ENCODE results near the gene SLC25A43.
"Not testable (repeated sequence)": the region's sequence is repeated elsewhere in the genome, so short reads cannot be mapped to it uniquely, and the experiment has no call there.

The SLC25A43 gene

DNA sequence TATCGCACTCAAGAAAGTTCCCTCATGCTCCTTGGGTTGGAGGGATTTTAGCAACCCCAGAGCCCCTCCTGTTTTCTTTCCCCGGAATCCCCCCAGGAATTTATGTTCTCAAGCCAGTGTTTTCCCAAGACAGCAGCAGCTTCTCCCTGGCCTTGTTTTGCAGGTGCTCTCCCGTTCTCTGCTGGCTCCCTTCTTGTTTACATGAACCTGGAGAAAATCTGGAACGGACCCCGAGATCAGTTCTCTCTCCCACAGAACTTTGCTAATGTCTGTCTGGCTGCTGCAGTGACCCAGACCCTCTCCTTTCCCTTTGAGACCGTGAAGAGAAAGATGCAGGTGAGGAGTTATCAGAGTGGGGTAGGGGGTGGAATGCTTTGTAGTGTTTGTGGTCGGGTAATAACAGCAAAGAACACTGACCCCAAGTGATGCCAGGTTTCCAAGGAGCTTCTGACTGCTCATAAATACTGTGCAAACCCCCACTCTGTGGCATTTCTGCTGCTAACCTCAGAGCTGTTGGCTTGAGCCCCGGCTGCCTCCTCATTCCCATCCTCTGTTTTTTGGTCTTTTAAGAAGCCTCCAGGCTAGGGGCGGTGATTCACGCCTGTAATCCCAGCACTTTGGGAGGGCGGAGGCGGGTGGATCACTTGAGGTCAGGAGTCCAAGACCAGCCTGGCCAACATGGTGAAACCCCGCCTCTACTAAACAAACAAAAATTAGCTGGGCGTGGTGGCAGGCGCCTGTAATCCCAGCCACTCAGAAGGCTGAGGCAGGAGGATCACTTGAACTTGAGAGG lies 11.1 kb downstream of the SLC25A43 start:
- peak; percentile 12 for DNase-seq

DNA sequence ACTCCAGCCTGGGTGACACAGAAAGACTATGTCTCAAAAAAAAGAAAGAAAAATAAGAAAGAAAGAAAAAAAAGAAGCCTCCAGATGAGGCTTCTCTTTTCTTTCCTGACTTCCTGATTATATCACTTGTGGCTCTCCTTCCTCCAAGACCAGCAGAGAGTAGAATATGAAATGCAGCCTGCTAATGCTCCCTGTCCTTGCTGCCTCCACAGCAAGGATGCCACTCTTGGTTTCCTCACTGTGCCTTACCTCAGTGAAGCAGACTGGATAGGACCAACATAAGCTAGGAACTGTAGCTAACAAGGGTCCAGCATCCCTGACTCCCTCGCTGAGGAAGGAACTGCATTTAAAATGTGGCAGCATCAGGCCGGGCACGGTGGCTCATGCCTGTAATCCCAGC lies 11.7 kb downstream of the SLC25A43 start:
- DNase-seq = no peak

DNA sequence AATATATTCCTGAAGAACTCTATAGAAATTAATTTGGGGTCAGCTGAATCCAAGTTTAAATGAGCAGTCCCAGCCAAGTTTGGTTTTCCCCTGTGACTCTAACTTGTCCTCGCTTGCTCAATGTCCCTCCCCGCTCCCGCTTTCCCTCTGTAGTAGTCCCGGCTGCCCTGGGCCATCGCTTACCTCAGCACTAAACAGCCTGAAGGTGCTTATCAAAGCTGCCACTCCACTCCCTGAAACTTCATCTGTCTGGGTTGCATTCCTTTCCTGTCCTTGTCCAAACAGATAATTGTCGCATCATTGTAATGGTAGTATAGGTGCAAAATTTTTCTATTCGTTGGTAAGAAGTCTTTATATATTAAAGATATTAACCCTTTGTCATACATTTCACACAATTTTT lies 12.8 kb downstream of the SLC25A43 start:
- no peak for DNase-seq

DNA sequence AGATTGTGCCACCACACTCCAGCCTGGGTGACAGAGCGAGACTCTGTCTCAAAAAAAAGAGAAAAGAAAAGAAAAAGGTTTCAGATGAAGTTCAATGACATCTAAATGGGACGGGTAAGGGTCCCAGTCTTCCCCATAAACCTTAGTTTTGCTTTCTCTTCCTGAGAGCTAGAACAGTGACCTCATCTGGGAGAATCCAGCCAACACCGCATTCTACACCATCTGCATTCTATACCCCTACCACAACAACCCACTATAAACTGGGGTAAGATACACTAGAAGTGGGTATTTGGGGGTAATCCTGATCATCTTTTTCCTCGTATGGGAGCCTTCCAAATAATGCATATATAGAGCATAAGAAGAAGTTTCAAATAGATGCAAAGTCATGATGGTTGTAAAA lies 18.2 kb downstream of the SLC25A43 start:
- no peak for DNase-seq

DNA sequence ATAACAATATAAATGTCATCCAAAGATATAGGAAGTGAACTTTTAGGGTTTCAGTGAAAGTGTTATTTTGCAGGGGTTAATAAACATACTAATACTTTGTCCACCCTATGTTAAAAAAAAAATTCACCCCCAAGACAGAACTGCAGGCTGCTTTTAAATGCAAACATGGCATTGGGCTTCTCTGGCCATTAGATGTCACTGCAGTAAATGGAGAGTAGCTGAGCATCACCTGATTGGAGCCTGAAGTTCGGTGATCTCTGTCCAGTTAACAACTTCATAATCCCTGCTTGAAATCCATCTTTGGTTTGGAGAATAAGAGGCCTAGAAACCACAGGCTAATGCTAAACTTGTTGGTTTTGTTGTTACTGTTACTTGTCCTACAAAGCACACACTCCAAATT lies 18.7 kb downstream of the SLC25A43 start:
- DNase-seq = no peak

DNA sequence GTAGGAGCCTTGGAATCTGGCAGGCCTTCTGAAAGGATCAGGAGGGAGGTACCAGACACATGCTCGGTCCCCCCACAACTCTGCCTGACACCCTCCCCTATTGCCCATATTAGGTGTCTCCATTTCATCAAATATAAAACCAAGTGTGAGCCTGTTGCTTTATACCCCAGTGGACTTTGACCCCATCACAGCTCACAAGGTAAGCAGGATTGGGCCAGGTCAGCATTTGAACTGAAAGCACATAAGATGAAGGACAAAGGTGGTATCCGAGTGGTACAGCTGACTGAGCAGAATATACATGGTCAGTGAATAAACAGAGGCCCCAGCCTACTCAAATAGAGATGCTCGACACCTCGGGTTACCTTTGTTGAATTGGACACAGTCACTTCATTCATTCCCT lies 20.0 kb downstream of the SLC25A43 start:
- DNase-seq = no peak

DNA sequence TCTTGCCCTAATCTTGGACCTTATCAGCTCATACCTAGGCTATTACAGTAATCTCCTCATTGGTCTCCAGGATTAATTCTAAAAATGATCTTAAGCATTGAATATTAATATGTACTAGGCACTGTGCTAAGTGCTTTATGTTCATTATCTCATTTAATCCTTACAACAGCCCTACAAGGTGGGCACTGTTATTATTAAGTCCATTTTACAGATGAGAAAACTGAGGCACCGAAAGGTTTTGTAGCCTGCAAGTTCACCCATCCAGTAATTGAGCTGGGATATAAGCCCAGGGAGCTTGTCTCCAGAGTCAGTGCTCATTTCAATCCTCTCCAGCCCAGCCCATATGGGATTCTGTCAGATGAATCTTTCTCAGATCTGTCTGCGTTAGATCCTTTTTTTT lies 20.8 kb downstream of the SLC25A43 start:
- no peak for DNase-seq

DNA sequence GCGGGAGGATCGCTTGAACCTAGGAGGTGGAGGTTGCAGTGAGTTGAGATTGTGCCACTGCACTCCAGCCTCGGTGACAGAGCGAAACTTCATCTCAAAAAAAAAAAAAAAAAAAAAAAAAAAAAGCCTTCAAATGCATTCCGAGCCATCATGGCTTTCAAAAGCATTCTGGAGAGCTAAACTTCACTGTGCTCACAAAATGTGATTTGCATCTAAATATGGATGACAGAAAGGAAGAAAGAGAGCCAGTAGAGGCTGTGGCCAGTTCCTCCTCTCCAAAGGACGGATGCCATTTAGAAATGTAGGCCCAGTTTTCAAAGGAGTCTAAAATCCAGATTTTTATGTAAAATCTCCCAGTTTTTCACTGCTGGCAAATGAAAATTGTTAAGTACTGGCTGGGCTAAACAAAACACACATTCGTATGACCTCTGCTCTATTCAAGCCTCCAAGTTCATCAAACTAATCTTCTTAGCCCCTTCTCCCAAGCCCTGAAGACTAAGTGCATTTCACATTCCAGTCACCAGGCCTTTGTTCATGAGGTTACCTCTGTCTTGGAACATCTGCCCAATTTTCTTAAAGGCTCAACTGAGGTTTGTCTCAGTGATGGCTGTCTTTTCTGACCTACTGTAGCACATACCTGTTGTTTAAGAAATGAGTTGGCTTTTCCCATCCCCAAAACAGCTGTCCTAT lies 22.0 kb downstream of the SLC25A43 start:
- no peak for DNase-seq

DNA sequence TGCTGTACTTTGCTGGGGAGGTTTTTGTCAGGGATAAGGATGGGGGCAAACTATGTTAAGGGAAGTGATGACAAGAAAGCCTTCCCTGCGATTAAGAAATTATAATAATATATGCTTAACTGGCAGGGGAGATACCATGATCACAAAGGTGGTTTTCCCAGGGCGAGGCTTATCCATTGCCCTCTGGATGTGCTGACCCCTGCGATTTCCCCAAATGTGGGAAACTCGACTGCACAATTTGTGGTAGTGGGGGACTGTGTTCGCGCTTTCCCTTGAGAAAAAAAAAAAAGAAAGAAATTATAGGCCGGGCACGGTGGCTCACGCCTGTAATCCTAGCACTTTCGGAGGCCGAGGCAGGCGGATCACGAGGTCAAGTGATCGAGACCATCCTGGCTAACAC lies 24.5 kb downstream of the SLC25A43 start:
- DNase-seq = no peak

DNA sequence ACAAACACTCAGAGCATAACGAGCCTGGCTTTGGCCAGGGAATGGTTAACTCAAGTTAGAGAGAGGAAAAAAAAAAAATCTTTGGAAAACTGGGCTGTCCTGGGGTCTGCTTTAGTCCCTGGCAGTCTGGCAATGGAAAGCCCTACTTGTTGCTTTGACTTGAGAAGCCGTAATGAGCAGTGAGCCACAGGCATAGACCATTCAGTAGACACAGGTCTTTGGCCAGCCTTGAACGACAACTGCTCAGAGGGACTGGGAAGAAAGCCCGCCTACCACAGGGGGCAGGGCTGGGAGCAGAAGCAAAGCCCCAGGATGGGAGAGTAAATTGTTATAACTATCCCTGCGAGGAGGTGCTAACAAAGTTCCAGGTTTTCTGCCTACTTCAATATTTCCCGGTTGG lies 25.9 kb downstream of the SLC25A43 start:
- peak; percentile 14 for DNase-seq

DNA sequence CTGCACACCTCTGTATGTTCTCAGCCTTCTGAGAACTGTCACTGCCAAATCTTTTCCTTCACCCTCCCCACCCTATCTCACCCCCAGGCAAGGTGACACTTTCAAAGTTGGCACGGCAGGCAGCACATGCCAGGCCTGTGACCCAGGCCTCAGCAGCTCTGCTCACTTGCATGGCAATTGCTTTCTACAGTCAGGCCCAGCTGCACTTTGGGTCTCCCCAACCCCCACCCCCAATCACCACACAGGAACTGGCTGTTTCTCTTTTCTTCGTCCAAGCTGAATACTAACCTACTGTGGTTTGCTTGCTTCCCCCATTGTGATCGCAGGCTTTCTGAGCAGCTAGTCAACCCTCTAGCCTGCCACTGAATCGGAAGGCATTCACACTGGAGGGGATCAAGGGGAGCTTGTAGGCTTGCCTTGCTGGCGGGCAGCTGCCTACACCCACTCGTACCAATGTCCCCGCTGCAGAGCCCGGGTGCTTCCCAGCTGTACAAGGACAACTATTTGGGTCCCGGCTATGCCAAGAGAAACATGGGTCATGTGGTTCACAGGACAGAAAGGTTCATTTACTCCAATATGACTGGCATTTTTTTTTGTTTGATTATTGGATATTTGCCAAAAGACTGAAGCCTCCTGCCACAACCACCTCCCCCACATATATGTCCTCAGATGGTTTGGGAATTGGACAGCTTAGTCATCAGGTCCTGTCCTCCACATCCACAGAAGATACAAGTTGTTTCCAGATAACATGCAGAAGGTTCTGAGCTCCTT lies 28.1 kb downstream of the SLC25A43 start:
- no peak for DNase-seq

DNA sequence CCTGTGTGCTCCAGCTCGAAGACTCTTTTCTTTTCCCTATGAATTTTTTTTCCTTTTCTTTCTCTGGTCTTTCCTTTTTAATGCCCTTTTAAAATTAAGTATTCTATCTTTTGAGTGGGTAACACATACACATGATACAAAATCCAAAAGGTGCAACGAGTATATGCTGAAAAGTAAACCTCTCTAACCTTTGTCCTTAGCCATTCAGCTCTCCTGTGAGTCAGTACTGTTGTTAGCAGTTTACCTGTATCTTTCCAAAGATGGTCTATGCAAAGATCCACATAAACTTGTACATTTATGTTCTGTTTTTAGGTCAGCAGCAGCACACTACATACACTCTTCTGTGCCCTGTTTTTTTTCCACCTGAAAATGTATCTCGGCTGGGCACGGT lies 28.7 kb downstream of the SLC25A43 start:
- no peak for DNase-seq

DNA sequence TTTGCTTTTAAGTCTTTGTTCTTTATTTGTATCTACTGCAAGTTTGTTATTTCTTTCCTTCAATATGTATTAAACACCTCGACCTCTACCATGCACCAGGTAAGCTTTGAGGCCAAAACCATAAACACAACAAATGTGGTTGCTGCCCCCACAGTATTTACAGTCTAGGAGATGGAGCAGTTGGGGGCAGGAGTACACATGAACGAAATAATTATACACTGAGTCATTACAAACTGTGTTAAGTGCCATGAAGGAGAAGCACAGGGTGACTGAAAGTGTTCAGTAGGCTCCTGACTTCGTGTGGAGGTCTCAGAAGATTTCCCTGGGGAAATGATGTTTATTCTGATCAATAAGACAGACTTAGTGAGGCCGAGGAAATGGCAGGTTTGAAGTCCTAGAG lies 30.3 kb downstream of the SLC25A43 start:
- DNase-seq = no peak

DNA sequence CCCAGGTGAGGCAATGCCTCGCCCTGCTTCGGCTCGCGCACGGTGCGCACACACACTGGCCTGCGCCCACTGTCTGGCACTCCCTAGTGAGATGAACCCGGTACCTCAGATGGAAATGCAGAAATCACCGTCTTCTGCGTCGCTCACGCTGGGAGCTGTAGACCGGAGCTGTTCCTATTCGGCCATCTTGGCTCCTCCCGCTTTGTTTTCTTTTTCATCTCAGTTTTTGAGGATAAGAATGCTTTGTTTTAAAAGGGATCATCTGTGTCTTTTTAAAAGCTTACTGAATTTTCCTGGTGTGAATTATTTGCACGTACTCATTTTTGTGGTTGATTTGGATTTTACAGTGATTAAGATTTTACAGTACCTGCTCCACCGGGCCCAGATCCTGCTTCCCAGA lies 42.2 kb downstream of the SLC25A43 start:
- DNase-seq = not testable (repeated sequence)

DNA sequence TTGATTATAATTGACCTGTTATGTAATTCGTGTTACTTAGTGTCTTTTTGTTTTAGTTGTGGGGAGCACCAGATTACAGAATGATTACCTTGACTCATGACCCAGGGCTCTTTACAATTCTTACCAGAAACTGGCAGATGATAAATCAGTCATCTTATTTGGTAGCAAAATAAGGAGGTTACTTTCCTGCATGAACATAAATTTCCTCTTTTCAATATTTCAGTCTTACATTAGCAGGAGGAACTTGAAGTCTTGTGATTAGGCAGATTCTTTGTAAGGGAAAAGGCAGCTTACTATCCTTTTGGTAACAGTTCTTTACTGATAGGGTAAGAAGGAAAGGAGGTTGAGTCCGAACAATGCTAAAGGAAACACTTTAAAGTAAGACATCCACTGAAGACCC lies 43.1 kb downstream of the SLC25A43 start:
- no peak for DNase-seq

DNA sequence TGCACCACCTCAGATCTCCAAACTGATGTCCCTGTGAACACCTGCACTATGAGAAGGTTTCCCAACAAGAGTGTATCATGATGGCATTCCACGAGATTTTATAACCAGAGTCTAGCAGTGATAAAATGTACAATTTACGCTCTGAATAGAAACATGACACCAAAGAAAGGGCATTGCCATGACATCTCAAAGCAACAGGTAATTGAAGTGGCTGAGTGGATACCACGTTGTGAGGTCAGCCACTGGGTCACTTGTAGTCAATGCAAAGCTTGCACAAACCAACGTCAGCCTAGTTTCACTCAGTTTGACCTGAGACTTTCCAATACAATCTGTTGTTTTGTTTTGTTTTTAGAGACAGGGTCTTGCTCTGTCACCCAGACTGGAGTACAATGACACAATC lies 54.1 kb downstream of the SLC25A43 start:
- no peak for DNase-seq

DNA sequence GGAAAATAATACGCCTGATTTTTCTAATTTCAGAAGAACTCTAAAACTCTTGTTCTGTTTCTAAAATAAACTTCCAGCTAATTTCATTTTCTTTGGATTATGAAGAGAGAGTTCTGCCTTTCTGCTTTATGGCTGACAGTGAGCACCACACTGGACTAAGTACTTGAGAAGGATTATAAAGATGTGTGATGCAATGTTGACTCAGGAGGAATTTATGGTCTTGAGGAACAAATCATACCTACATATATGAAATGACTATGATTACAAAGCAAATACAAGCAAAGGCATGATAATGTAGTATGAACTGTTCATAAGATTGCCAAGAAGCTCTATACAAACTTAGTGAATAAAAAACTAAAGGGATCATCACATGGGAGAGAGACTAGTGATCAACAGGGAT lies 56.1 kb downstream of the SLC25A43 start:
- DNase-seq = no peak

DNA sequence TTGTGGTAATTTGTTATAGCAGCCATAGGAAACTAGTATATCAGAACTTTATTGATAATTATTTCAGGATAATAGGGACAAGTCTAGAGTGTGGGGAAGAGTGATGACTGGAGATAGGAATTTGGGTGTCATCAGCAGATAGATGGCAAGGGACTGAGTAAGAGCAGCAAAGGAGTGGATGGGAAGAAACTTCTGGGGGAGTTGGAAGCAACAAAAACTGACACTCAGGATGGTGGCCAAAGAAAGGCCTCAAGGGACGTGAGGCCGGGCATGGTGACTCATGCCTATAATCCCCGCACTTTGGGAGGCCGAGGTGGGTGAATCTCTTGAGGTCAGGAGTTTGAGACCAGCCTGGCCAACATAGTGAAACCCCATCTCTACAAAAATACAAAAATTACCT lies 60.0 kb downstream of the SLC25A43 start:
- no peak for DNase-seq

DNA sequence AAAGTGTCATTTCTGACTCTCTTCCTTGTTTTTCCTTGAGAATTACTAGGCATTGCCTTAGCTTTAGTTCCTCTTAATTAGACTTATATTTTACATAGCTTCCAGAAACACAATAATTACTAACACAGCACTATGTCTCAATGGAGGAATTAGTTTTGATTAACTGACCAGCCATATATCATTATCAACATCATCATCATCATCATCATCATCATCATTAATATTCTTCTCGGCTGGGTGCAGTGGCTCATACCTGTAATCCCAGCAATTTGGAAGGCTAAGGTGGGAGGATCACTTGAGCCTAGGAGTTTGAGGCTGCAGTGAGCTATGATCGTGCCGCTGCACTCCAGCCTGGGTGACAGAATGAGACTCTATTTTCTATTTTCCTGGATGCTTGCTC lies 66.4 kb downstream of the SLC25A43 start:
- no peak for DNase-seq

DNA sequence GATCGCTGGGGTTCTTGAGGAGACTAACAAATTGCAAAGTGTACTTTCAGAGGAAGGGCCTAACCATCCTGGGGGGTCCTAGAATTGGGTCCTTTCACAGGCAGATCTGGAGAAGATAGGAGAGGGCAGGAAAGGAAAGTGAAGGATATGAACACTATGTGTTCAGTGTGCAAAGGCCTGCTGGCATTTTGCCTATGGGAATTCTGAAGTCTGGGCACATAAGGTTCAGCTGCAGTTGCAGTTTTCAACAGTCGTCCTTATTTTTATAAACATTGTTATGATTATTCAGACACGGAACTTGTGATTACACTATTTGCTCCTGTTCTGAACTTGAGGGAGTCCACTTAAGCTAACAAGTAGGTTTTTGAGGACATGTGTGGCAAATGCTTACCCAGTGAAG lies 67.8 kb downstream of the SLC25A43 start:
- DNase-seq = no peak

DNA sequence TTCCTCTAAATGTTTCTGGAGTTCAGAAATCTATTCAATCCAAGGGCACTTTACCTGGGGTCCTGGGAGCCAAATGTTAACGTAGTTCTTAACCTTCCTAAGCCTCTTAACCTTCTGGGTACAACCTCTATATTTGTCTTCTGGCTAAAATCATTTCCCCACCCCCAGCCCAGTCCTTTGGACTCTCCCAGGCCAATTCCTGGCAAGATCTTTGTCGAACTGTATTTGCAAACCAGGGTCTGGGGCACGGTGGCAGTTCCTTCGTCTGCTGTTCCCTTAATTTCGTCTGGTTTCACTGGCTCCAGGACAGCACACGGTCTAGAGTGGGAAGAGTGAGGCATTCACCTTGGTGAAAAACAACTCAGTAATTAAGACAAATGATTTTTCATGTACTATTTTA lies 68.3 kb downstream of the SLC25A43 start:
- DNase-seq = no peak

DNA sequence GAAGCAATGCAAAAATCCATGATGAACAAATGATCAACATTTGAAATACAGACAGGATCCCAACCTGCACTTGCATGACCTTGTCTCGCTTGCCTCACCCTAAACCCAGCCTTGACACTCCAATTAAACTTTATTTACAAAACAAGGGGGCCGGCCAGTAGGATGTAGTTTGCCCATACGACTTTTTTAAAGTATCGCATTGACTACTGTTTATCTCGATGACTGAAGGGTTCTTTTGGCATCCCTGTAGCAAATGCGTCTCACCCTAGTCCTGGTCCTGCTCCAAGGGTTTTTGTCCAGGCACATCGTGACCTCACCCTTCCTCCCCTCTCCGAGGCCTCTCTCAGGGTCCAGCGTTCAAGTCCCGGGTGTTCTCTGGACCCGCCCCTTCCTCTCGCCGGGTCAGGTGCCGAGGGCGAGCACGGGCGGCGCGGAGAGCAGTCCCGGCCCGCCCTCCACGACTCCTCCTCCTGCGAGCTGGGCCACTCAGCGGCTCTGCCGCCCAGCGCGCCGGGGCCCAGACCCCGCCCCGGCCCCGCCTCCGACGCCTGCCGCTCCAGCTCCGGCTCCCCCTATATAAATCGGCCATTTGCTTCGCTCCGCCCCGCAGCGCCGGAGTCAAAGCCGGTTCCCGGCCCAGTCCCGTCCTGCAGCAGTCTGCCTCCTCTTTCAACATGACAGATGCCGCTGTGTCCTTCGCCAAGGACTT lies 68.9 kb downstream of the SLC25A43 start, which contains the start of gene SLC25A5:
Gene SLC25A5 (plus strand): TSS at position 603 of the 709 bp plus-strand sequence. CDS start 72 bp downstream, at position 675.
- DNase-seq = peak; percentile 67

Data from NCI-H510A (cell line).